Heart left ventricle (tissue), 16 donors: ENCODE measurements around the gene SHMT2. TPM values are rescaled to one million over a fixed set of nuclear protein-coding genes. Genes with fewer than 3 reads are reported as not detected.

Source experiments
- ATAC-seq, 4 donors: fragments of 200-7000 bp; cut with Tn5 transposase; one replicate each; pipeline ENCODE4 v1.9.1; 2020 to 2022; ENCODE audit warnings: moderate library complexity in 4 of 4, mild to moderate bottlenecking in 3 of 4, moderate number of reproducible peaks in 1 of 4
- DNase-seq, 5 donors: peaks; one replicate each; pipeline ENCODE4 v3.0.0-alpha.2; 2020
- H3K27ac ChIP-seq, 12 donors: fragments of 200-600 bp; sonication (generic) in 4 of 12; one replicate each; pipeline versions ENCODE4 v1.5.0 to v1.8.0; 2016 to 2022; ENCODE audit warnings: mild to moderate bottlenecking in 2 of 12
- H3K27me3 ChIP-seq, 9 donors: fragments of 200-600 bp; sonication (generic) in 2 of 9; one replicate each; pipeline versions ENCODE4 v1.5.1 to v1.8.0; 2016 to 2022; ENCODE audit warnings: mild to moderate bottlenecking in 3 of 9
- H3K36me3 ChIP-seq, 9 donors: fragments of 200-600 bp; sonication (generic) in 2 of 9; one replicate each; pipeline versions ENCODE4 v1.5.0 to v1.8.0; 2018 to 2022; ENCODE audit warnings: mild to moderate bottlenecking in 2 of 9
- H3K4me1 ChIP-seq, 12 donors: fragments of 200-600 bp; sonication (generic) in 4 of 12; one replicate each; pipeline versions ENCODE4 v1.5.0 to v1.8.0; 2016 to 2022; ENCODE audit warnings: mild to moderate bottlenecking in 3 of 12
- H3K4me3 ChIP-seq, 12 donors: fragments of 200-600 bp; sonication (generic) in 4 of 12; one replicate each; pipeline versions ENCODE4 v1.5.0 to v1.8.0; 2017 to 2022; ENCODE audit warnings: mild to moderate bottlenecking in 9 of 12, moderate library complexity in 4 of 12
- H3K9me3 ChIP-seq, 12 donors: fragments of 200-600 bp; sonication (generic) in 4 of 12; one replicate each; pipeline versions ENCODE4 v1.5.0 to v1.8.0; 2016 to 2022; ENCODE audit warnings: mild to moderate bottlenecking in 1 of 12
- POLR2A ChIP-seq, 2 donors: fragments of 450-650 bp; IDR thresholded peaks; one replicate each; pipeline ENCODE4 v1.6.1; 2017; ENCODE audit warnings: antibody characterized with exemption in 2 of 2, mild to moderate bottlenecking in 2 of 2, moderate library complexity in 2 of 2
- WGBS, 4 donors: extraction: QIAGEN DNeasy Blood & Tissue Kit in 2 of 4; methylation state at CpG; one replicate each; pipeline versions ENCODE4 v1.1.5 to v1.1.7; 2013 to 2018; 5-methylcytosine and 5-hydroxymethylcytosine counted together
- intact Hi-C, 10 donors: fragments of 100-400 bp; cut with DNase I; formaldehyde crosslinking; loops; one replicate each; pipeline versions ENCODE4 v1.11.1 to v1.14.2; 2022
- polyA plus RNA-seq, 2 donors: library from polyadenylated mRNA; stranded (reverse); fragments of 200-250 nt; gene quantifications; one replicate each; pipeline ENCODE4 v1.2.3, GENCODE V29; 2013
- total RNA-seq, 9 donors: library from RNA; depleted of rRNA in 2 of 9; stranded (reverse); fragments of >200 nt in 2 of 9; fragmentation: NEBNext Ultra II Directional in 3 of 9; extraction: Animal tissue kit (Norgen Biotek cat#: 25700) in 3 of 9; gene quantifications; one replicate each; pipeline versions ENCODE4 v1.1.0 to v1.2.4, GENCODE V29; 2016 to 2023
- TF ChIP-seq, protein P1 (sequence below), 12 donors: fragments of 200-600 bp; sonication (generic) in 4 of 12; IDR thresholded peaks; one replicate each; pipeline versions ENCODE4 v1.5.0 to v1.8.0; 2018 to 2022; ENCODE audit warnings: antibody characterized with exemption in 12 of 12, mild to moderate bottlenecking in 5 of 12
- donor health status: ischemic (EF 13 %, LVEDD 7.1; RV severe dilation, severe dysfunction).
- donor health status: healthy with polysubstance abuse.
- donor health status: DM: no; HTN: yes; CAD: no.
- donor health status: DM: no; HTN: no; CAD: no.
- donor health status: ischemic (EF 25% LVEDD 6.9; RV normal size, moderate dysfunction).
- donor health status: ischemic (EF 25% LVEDD 5.7; RV mildly dilated, moderate dysfunction).
- donor health status: healthy.
- donor health status: DM: yes; HTN: yes; CAD: no.
- donor health status: ischemic (EF 35%, LVEDD 5.7; RV mildly dilated, moderate dysfunction).
- donor health status: nonischemic (EF 11% LVEDD 7.7; RV severe dilation, severe dysfunction).
- donor health status: DM: yes; HTN: yes; CAD: no.
- donor health status: PGD.
- donor health status: ischemic (EF 29% LVEDD 5.4; RV normal size, mild dysfunction).
- donor health status: nonischemic (EF 23%, LVEDD 6.1; RV moderate dilation, normal function).

The SHMT2 gene
- total and polyA plus RNA-seq, 11 donors, result 15.9 to 76.5 (median 35.5) TPM

DNA sequence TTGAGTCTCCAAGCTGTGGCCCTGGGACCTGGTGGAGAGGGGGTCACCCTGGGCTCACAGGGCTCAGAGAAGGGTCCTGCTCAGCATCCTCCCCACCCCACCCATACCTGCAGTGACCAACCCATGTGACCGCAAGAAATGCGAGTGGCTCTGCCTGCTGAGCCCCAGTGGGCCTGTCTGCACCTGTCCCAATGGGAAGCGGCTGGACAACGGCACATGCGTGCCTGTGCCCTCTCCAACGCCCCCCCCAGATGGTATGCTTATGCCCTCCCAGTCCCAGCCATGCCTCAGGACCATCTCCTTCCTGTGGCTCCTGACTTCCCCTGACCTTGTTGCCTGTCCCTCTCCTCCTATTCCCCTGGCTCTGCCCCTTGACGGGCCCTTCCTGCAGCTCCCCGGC, 19.6 kb upstream of the SHMT2 start:
- Histone ChIP-seq H3K36me3 (peaks cover 0 to 80% (median 50%) of the 10 kb centered on the region in 9 donors), H3K9me3 (no peaks in the 10 kb centered on the region), H3K27me3 (peaks cover 0 to 6% (median 0%) of the 10 kb centered on the region in 9 donors), H3K4me3 (no peak overlapping the region), H3K27ac (peak overlapping the region in 1 of 12 donors; percentile 69), H3K4me1 (peaks cover 11 to 43% (median 29%) of the 10 kb centered on the region in 12 donors)
- ATAC-seq, result no peak
- TF ChIP-seq, protein P1, sequence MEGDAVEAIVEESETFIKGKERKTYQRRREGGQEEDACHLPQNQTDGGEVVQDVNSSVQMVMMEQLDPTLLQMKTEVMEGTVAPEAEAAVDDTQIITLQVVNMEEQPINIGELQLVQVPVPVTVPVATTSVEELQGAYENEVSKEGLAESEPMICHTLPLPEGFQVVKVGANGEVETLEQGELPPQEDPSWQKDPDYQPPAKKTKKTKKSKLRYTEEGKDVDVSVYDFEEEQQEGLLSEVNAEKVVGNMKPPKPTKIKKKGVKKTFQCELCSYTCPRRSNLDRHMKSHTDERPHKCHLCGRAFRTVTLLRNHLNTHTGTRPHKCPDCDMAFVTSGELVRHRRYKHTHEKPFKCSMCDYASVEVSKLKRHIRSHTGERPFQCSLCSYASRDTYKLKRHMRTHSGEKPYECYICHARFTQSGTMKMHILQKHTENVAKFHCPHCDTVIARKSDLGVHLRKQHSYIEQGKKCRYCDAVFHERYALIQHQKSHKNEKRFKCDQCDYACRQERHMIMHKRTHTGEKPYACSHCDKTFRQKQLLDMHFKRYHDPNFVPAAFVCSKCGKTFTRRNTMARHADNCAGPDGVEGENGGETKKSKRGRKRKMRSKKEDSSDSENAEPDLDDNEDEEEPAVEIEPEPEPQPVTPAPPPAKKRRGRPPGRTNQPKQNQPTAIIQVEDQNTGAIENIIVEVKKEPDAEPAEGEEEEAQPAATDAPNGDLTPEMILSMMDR (IDR thresholded peaks at IDR 0.05), result no peak
- TF ChIP-seq POLR2A (IDR thresholded peaks at IDR 0.05), result no peak
- DNase-seq, result no peak
- intact Hi-C loops, result loop anchor here in 2 of 10 donors (5.0 kb wide), 2 partner anchors 67 to 247 kb away; partner anchors contain the start of genes GLI1 (in 1 of the 2) and INHBE (in 1 of the 2)
- WGBS, 4 donors, result 88 to 91% (median 90%) methylated on average over 8 of the region's 8 CpGs

DNA sequence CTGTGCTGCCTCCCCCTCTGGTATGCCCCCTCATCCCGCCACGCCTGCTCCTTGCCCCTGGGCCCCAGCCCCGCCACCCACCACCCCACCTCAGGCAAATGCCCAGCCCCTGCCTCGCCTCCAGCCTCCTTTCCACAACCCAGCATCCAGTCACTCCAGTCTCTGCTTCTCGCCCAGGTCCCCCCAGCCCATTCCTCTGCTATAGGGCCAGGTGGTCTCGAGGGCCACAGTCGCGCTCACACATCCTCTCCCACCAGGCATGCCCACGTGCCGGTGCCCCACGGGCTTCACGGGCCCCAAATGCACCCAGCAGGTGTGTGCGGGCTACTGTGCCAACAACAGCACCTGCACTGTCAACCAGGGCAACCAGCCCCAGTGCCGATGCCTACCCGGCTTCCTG, 19.1 kb upstream of the SHMT2 start:
- no peaks in the 10 kb centered on the region for H3K9me3 ChIP-seq
- intact Hi-C loops, result loop anchor here in 2 of 10 donors (5.0 kb wide), 2 partner anchors 67 to 247 kb away; partner anchors contain the start of genes GLI1 (in 1 of the 2) and INHBE (in 1 of the 2)
- TF ChIP-seq, protein P1 (IDR thresholded peaks at IDR 0.05), result no peak
- TF ChIP-seq POLR2A (IDR thresholded peaks at IDR 0.05), result no peak
- WGBS, 4 donors, result 93 to 95% (median 94%) methylated on average over 15 of the region's 15 CpGs
- no peak for DNase-seq
- H3K27me3 ChIP-seq, result peaks cover 0 to 11% (median 3%) of the 10 kb centered on the region in 9 donors
- H3K27ac ChIP-seq, result no peak overlapping the region
- ATAC-seq, result no peak
- peaks cover 11 to 45% (median 30%) of the 10 kb centered on the region in 12 donors for H3K4me1 ChIP-seq
- no peak overlapping the region for H3K4me3 ChIP-seq
- H3K36me3 ChIP-seq, result peaks cover 0 to 74% (median 45%) of the 10 kb centered on the region in 9 donors

DNA sequence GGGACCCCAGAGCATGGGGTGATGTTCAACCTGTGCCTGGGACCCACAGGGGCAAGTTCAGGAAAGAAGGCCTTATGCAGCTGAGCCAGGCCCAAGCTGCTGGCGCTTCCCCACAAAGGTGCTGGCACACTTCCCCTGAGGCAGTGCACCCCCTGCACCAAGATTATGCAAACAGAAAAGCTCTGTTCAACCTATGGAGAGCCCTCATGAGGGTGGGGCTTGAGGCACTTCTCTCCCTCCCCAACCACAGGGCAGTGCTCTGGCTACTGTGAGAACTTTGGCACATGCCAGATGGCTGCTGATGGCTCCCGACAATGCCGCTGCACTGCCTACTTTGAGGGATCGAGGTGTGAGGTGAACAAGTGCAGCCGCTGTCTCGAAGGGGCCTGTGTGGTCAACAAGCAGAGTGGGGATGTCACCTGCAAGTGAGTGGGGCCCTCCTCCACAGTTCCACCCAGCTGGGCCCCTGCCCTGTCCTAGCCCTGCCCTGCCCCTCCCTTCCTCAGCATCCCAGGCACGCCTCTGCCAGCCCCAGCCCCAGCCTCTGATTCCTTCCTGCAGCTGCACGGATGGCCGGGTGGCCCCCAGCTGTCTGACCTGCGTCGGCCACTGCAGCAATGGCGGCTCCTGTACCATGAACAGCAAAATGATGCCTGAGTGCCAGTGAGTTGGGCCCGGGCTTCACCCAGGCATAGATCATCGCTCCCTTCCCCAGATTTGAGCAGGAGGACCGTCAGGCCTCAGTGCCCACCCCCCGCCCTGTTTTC, 18.4 kb upstream of the SHMT2 start:
- Histone ChIP-seq H3K36me3 (peaks cover 0 to 68% (median 38%) of the 10 kb centered on the region in 9 donors), H3K27ac (no peak overlapping the region), H3K27me3 (peaks cover 0 to 18% (median 9%) of the 10 kb centered on the region in 9 donors), H3K9me3 (no peaks in the 10 kb centered on the region), H3K4me1 (peaks cover 11 to 52% (median 35%) of the 10 kb centered on the region in 12 donors), H3K4me3 (no peak overlapping the region)
- WGBS, 4 donors, result 80 to 88% (median 82%) methylated on average over 8 to 16 of the region's 16 CpGs
- intact Hi-C loops, result loop anchor here in 2 of 10 donors (5.0 kb wide), 2 partner anchors 66 to 246 kb away; partner anchors contain the start of genes GLI1 (in 1 of the 2) and INHBE (in 1 of the 2)
- no peak for DNase-seq
- TF ChIP-seq POLR2A (IDR thresholded peaks at IDR 0.05), result no peak
- TF ChIP-seq, protein P1 (IDR thresholded peaks at IDR 0.05), result no peak
- ATAC-seq, result no peak
